Tibial nerve (tissue), 4 donors: Measurements from ENCODE around the gene CA10.

Experiments
- EP300 ChIP-seq, 2 donors: sonication (generic); formaldehyde crosslinking; IDR thresholded peaks; one replicate each; pipeline ENCODE4 v1.6.1; 2017; ENCODE audit warnings: antibody characterized with exemption in 2 of 2, mild to moderate bottlenecking in 1 of 2
- POLR2A ChIP-seq, 2 donors: fragments of 450-650 bp; IDR thresholded peaks; one replicate each; pipeline ENCODE4 v1.6.1; 2017; ENCODE audit warnings: antibody characterized with exemption in 2 of 2, mild to moderate bottlenecking in 2 of 2, moderate library complexity in 2 of 2
- TF ChIP-seq, protein P1 (sequence below), 5 experiments: fragments of 200-600 bp in 3 of 5; fragments of 450-650 bp in 2 of 5; sonication (generic) in 3 of 5; IDR thresholded peaks; one replicate each; pipeline ENCODE4 v1.5.1; 2016 to 2019; ENCODE audit warnings: antibody characterized with exemption in 5 of 5, mild to moderate bottlenecking in 3 of 5, moderate library complexity in 2 of 5

DNA sequence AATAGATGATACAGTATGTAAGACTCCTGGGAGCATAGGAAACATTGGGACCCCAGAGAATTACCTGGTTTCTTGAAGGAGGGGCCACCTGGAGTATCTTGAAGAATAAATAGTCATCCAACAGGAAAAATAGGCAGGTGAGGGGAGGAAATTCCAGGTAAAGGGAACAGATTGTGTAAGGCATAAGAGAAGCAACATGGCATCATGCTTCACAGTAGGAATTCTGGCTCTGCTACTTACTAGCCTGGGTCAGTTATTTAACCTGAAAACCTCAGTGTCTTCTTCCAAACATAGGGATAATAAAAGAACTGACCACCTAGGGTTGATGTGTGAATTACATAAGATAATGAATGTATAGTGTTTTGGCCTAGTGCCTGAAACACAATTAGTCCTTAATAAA lies 122.1 kb downstream of the CA10 start:
- no peak for TF ChIP-seq POLR2A (IDR thresholded peaks at IDR 0.05)
- TF ChIP-seq, protein P1, sequence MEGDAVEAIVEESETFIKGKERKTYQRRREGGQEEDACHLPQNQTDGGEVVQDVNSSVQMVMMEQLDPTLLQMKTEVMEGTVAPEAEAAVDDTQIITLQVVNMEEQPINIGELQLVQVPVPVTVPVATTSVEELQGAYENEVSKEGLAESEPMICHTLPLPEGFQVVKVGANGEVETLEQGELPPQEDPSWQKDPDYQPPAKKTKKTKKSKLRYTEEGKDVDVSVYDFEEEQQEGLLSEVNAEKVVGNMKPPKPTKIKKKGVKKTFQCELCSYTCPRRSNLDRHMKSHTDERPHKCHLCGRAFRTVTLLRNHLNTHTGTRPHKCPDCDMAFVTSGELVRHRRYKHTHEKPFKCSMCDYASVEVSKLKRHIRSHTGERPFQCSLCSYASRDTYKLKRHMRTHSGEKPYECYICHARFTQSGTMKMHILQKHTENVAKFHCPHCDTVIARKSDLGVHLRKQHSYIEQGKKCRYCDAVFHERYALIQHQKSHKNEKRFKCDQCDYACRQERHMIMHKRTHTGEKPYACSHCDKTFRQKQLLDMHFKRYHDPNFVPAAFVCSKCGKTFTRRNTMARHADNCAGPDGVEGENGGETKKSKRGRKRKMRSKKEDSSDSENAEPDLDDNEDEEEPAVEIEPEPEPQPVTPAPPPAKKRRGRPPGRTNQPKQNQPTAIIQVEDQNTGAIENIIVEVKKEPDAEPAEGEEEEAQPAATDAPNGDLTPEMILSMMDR (IDR thresholded peaks at IDR 0.05), result no peak
- TF ChIP-seq EP300 (IDR thresholded peaks at IDR 0.05), result no peak
